A673 (cell line): Measurements from ENCODE around the gene IGFBPL1. TPM values are rescaled to one million over a fixed set of nuclear protein-coding genes. Genes with fewer than 3 reads are reported as not detected.

Source experiments
- BruUV-seq: library from RNA; stranded (reverse); fragments of 400-500 nt; replicated peaks from 2 replicates; lab custom pipeline; 2021; lab: Mats Ljungman, UMichigan
- CTCF ChIA-PET: fragments of 300-600 bp; sonication (Branson Sonifier 250); formaldehyde crosslinking; loops from one replicate; lab custom pipeline; 2022; ENCODE audit warnings: antibody characterized with exemption; lab: Charles Lee
- POLR2A ChIA-PET: fragments of 300-600 bp; sonication (Branson Sonifier 250); formaldehyde crosslinking; loops from one replicate; lab custom pipeline; 2022; ENCODE audit warnings: antibody characterized with exemption; ENCODE audit not compliant: low non-redundant PET; lab: Charles Lee
- DNase-seq: peaks from one replicate; pipeline ENCODE4 v3.0.0-alpha.2; 2015; ENCODE audit warnings: low spot score
- H3K27ac ChIP-seq: fragments of 200-600 bp; sonication (generic); 2 replicates; pipeline ENCODE4 v1.5.1; 2016; ENCODE audit warnings: mixed run types, low read depth, mild to moderate bottlenecking, mixed read lengths, antibody characterized with exemption, low read length; ENCODE audit not compliant: poor library complexity, severe bottlenecking
- H3K27me3 ChIP-seq: fragments of 200-600 bp; sonication (generic); replicated peaks from 2 replicates; pipeline ENCODE4 v1.6.1; 2017; ENCODE audit warnings: mixed run types, low read depth, mild to moderate bottlenecking, mixed read lengths, antibody characterized with exemption, low read length; ENCODE audit not compliant: insufficient read depth, poor library complexity
- H3K36me3 ChIP-seq: fragments of 200-600 bp; sonication (generic); 2 replicates; pipeline ENCODE4 v1.6.1; 2016; ENCODE audit warnings: mixed run types, mild to moderate bottlenecking, mixed read lengths, antibody characterized with exemption, low read length; ENCODE audit not compliant: insufficient read depth, poor library complexity, severe bottlenecking
- H3K4me1 ChIP-seq: fragments of 200-600 bp; sonication (generic); 2 replicates; pipeline ENCODE4 v1.6.1; 2017; ENCODE audit warnings: mixed run types, mild to moderate bottlenecking, mixed read lengths, antibody characterized with exemption, low read length; ENCODE audit not compliant: insufficient read depth, poor library complexity, severe bottlenecking
- H3K4me3 ChIP-seq: fragments of 200-600 bp; sonication (generic); 2 replicates; pipeline ENCODE4 v1.5.1; 2016; ENCODE audit warnings: low read depth, mixed run types, mild to moderate bottlenecking, mixed read lengths, low read length; ENCODE audit not compliant: poor library complexity, severe bottlenecking
- H3K9me3 ChIP-seq: fragments of 200-600 bp; sonication (generic); 2 replicates; pipeline ENCODE4 v1.6.1; 2016; ENCODE audit warnings: mixed run types, low read depth, mild to moderate bottlenecking, mixed read lengths, antibody characterized with exemption, low read length; ENCODE audit not compliant: poor library complexity, severe bottlenecking
- CTCF ChIP-seq: fragments of 300-800, 200-600 bp; sonication (generic); conservative IDR thresholded peaks from 2 replicates; pipeline ENCODE4 v1.5.1; 2017; ENCODE audit warnings: low read depth, mild to moderate bottlenecking, antibody characterized with exemption, low read length, moderate library complexity, mixed read lengths
- EZH2 ChIP-seq: fragments of 200-600 bp; sonication (generic); IDR thresholded peaks from 2 replicates; pipeline ENCODE4 v1.6.1; 2017; ENCODE audit warnings: borderline replicate concordance, low read depth, mild to moderate bottlenecking, mixed read lengths, antibody characterized with exemption, low read length; ENCODE audit not compliant: poor library complexity, severe bottlenecking
- intact Hi-C: fragments of 100-400 bp; cut with micrococcal nuclease; formaldehyde crosslinking; loops from one replicate; pipeline ENCODE4 v1.10.0; 2022; ENCODE audit not compliant: unreplicated experiment
- total RNA-seq: library from RNA; stranded (reverse); gene quantifications from 2 replicates; pipeline ENCODE4 v1.2.3, GENCODE V29; 2021

The IGFBPL1 gene
- total RNA-seq, 1 experiment from 2014 or later = 0.90 TPM

- no peaks in the 10 kb centered on the region for H3K27me3 ChIP-seq
- DNase-seq = peak; percentile 59
- no peak for TF ChIP-seq CTCF
- no peak for TF ChIP-seq EZH2
- no peak overlapping the region for H3K4me3 ChIP-seq
- BruUV-seq = no TSS peak
- intact Hi-C loops = no loop called here
- peaks cover 24% of the 10 kb centered on the region for H3K4me1 ChIP-seq
- H3K27ac ChIP-seq = no peak overlapping the region
- CTCF ChIA-PET = no interaction called here
- no peaks in the 10 kb centered on the region for H3K9me3 ChIP-seq
- POLR2A ChIA-PET = no interaction called here
- no peaks in the 10 kb centered on the region for H3K36me3 ChIP-seq
Measured at GRCh38 chr9:38388283-38389223, 35.7 kb downstream of the IGFBPL1 start.

- TF ChIP-seq CTCF (no peak), EZH2 (no peak)
- no peak overlapping the region for H3K27ac ChIP-seq
- POLR2A ChIA-PET = no interaction called here
- no TSS peak for BruUV-seq
- H3K4me1 ChIP-seq = peaks cover 21% of the 10 kb centered on the region
- CTCF ChIA-PET = no interaction called here
- intact Hi-C loops = no loop called here
- DNase-seq = no peak
- no peaks in the 10 kb centered on the region for H3K9me3 ChIP-seq
- H3K36me3 ChIP-seq = no peaks in the 10 kb centered on the region
- H3K27me3 ChIP-seq = no peaks in the 10 kb centered on the region
- H3K4me3 ChIP-seq = no peak overlapping the region
Measured at GRCh38 chr9:38387751-38388150, 36.5 kb downstream of the IGFBPL1 start.

GRCh38 chr9:38387066-38387465 is 37.2 kb downstream of the IGFBPL1 start:
- peaks cover 21% of the 10 kb centered on the region for H3K4me1 ChIP-seq
- intact Hi-C loops = no loop called here
- H3K9me3 ChIP-seq = no peaks in the 10 kb centered on the region
- DNase-seq = no peak
- TF ChIP-seq EZH2 = no peak
- no peak for TF ChIP-seq CTCF
- H3K36me3 ChIP-seq = no peaks in the 10 kb centered on the region
- CTCF ChIA-PET = interaction anchor here (0.6 kb wide), 3 partner anchors 73 to 703 kb away, joined by 3 to 5 read pairs (median 3); no protein-coding TSS in a partner anchor
- no TSS peak for BruUV-seq
- H3K27me3 ChIP-seq = no peaks in the 10 kb centered on the region
- POLR2A ChIA-PET = no interaction called here
- H3K27ac ChIP-seq = peak overlapping the region; percentile 32
- no peak overlapping the region for H3K4me3 ChIP-seq
